ENCODE results near the gene ITGA8. TPM values are rescaled to one million over a fixed set of nuclear protein-coding genes. Genes with fewer than 3 reads are reported as not detected.
A peak's percentile ranks its signal among the peaks of the same experiment; 100 is the strongest.

Gene ITGA8
- total and polyA plus RNA-seq, 9 of the 15 experiments (the other 6 are each of a cell fraction or from before 2014, with no cell fraction given) = 0.01 to 0.07 (median 0.04) TPM; not detected in 5

DNA sequence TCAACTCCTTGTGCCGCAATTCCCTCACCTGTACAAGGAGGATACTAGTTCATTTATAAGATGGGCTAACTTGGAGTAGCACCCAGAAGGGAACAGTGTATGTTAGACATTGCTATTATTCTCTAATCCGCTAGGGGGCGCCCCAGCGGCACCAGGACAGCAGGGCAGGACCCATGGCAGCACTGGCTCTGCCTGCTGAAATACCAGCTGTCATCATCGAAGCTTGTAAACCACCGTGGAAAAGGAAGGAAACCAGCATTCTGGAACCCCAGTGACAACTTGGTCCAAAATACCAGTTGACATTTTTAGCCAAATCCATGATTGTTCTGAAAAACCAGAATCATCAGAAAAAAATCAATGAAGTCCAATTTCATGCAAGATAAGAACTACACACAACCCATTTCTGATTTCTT lies 134.4 kb downstream of the ITGA8 start:
- no peak overlapping the region for H3K27ac ChIP-seq (ENCODE audit: extremely low read depth, low read depth, low read length)
- H3K9me3 ChIP-seq (replicated peaks; ENCODE audit: control insufficient read depth, insufficient read depth, low read depth, low read length) = no peaks in the 10 kb centered on the region
- H3K4me3 ChIP-seq = no peak overlapping the region
- ChIA-PET POLR2A (no interaction called here), CTCF (ENCODE audit: low intra/inter-chr PET ratio) (interaction anchor here (0.8 to 1.2 kb wide), 2 partner anchors 131 to 141 kb away, joined by 3 to 4 read pairs; no protein-coding TSS in a partner anchor)
- no peak overlapping the region for H3K4me2 ChIP-seq (ENCODE audit: insufficient read depth, low read length)
- in situ Hi-C loops (cut with MboI) (loop anchor here (25.0 kb wide), 1 partner anchor 127 kb away; the partner anchor contains the start of gene ITGA8), intact Hi-C loops (cut with micrococcal nuclease) (loop anchor here (2.0 to 10.0 kb wide), 4 partner anchors 67 to 239 kb away; no protein-coding TSS in a partner anchor)
- H3K9ac ChIP-seq (ENCODE audit: insufficient read depth in 1 of 2, low read depth in 2 of 2, low read length in 2 of 2) = no peak overlapping the region
- no peak overlapping the region for H2AFZ ChIP-seq (ENCODE audit: low read depth, low read length)
- peak; percentile 69 to 80 (median 71) for DNase-seq (ENCODE audit: extremely low read depth in 1 of 4, low spot score in 3 of 4)
- H3K79me2 ChIP-seq (ENCODE audit: control insufficient read depth, insufficient read depth, low read length) = no peaks in the 10 kb centered on the region
- H3K4me1 ChIP-seq (replicated peaks in 1 of 2; ENCODE audit: control insufficient read depth in 2 of 2, insufficient read depth in 2 of 2, low read length in 2 of 2) = peaks cover 0 to 4% of the 10 kb centered on the region in 2 experiments; a peak in 1 of 5 replicates
- 1% methylated on average over 6 of the region's 6 CpGs for WGBS (ENCODE audit: insufficient coverage, low coverage, missing lambda C conversion rate)
- FAIRE-seq = peak; percentile 52
- H3K9me1 ChIP-seq (ENCODE audit: control insufficient read depth, insufficient read depth, low read length) = no peaks in the 10 kb centered on the region
- ATAC-seq = peak; percentile 96
- no TSS peak for BruUV-seq (replicated peaks)
- H3K36me3 ChIP-seq (ENCODE audit: control insufficient read depth, insufficient read depth, low read length) = no peaks in the 10 kb centered on the region
- no peaks in the 10 kb centered on the region for H4K20me1 ChIP-seq (replicated peaks; ENCODE audit: control insufficient read depth, insufficient read depth, low read length)
- H3K27me3 ChIP-seq (ENCODE audit: control insufficient read depth in 2 of 2, insufficient read depth in 2 of 2, low read length in 2 of 2) = no peaks in the 10 kb centered on the region
- TF ChIP-seq MEF2A (IDR thresholded peaks at IDR 0.05; ENCODE audit: control insufficient read depth, low read depth, low read length) (no peak), ARNT (IDR thresholded peaks at IDR 0.05) (no peak), SMC3 (conservative IDR thresholded peaks at IDR 0.05; ENCODE audit: insufficient read depth, low read depth, low read length) (peak; percentile 61; the same call in 1 of the 2 replicates), BMI1 (IDR thresholded peaks at IDR 0.05; ENCODE audit: low read length) (no peak), MYBL2 (IDR thresholded peaks at IDR 0.05; ENCODE audit: low read depth) (no peak), MYBL2 (CRISPR knock-in tag; IDR thresholded peaks at IDR 0.05; ENCODE audit: borderline replicate concordance) (no peak), ZSCAN32 (CRISPR knock-in tag; IDR thresholded peaks at IDR 0.05) (no peak), RAD21 (CRISPR knock-in tag; conservative IDR thresholded peaks at IDR 0.05 in 1 of 2, IDR thresholded peaks at IDR 0.05 in 1 of 2) (peak; percentile 83 to 92), ASH1L (IDR thresholded peaks at IDR 0.05; ENCODE audit: borderline replicate concordance, low read depth, partially characterized antibody) (no peak), ZKSCAN3 (CRISPR knock-in tag; IDR thresholded peaks at IDR 0.05) (no peak)
- TF ChIP-seq, protein P1, sequence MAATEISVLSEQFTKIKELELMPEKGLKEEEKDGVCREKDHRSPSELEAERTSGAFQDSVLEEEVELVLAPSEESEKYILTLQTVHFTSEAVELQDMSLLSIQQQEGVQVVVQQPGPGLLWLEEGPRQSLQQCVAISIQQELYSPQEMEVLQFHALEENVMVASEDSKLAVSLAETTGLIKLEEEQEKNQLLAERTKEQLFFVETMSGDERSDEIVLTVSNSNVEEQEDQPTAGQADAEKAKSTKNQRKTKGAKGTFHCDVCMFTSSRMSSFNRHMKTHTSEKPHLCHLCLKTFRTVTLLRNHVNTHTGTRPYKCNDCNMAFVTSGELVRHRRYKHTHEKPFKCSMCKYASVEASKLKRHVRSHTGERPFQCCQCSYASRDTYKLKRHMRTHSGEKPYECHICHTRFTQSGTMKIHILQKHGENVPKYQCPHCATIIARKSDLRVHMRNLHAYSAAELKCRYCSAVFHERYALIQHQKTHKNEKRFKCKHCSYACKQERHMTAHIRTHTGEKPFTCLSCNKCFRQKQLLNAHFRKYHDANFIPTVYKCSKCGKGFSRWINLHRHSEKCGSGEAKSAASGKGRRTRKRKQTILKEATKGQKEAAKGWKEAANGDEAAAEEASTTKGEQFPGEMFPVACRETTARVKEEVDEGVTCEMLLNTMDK (IDR thresholded peaks at IDR 0.05; ENCODE audit: borderline replicate concordance, insufficient read depth, low read depth, low read length, poor library complexity, severe bottlenecking) = peak; percentile 43
- TF ChIP-seq, protein P2, sequence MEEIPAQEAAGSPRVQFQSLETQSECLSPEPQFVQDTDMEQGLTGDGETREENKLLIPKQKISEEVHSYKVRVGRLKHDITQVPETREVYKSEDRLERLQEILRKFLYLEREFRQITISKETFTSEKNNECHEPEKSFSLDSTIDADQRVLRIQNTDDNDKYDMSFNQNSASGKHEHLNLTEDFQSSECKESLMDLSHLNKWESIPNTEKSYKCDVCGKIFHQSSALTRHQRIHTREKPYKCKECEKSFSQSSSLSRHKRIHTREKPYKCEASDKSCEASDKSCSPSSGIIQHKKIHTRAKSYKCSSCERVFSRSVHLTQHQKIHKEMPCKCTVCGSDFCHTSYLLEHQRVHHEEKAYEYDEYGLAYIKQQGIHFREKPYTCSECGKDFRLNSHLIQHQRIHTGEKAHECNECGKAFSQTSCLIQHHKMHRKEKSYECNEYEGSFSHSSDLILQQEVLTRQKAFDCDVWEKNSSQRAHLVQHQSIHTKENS (CRISPR knock-in tag; IDR thresholded peaks at IDR 0.05) = no peak
- TF ChIP-seq, protein P3, sequence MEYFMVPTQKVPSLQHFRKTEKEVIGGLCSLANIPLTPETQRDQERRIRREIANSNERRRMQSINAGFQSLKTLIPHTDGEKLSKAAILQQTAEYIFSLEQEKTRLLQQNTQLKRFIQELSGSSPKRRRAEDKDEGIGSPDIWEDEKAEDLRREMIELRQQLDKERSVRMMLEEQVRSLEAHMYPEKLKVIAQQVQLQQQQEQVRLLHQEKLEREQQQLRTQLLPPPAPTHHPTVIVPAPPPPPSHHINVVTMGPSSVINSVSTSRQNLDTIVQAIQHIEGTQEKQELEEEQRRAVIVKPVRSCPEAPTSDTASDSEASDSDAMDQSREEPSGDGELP (CRISPR knock-in tag; IDR thresholded peaks at IDR 0.05; ENCODE audit: borderline replicate concordance) = peak; percentile 46; the same call in 1 of the 2 replicates
- TF ChIP-seq, protein P4, sequence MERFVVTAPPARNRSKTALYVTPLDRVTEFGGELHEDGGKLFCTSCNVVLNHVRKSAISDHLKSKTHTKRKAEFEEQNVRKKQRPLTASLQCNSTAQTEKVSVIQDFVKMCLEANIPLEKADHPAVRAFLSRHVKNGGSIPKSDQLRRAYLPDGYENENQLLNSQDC (CRISPR knock-in tag; IDR thresholded peaks at IDR 0.05) = no peak
- TF ChIP-seq, protein P5, sequence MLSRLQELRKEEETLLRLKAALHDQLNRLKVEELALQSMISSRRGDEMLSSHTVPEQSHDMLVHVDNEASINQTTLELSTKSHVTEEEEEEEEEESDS (CRISPR knock-in tag; IDR thresholded peaks at IDR 0.05) = no peak
- TF ChIP-seq, protein P6, sequence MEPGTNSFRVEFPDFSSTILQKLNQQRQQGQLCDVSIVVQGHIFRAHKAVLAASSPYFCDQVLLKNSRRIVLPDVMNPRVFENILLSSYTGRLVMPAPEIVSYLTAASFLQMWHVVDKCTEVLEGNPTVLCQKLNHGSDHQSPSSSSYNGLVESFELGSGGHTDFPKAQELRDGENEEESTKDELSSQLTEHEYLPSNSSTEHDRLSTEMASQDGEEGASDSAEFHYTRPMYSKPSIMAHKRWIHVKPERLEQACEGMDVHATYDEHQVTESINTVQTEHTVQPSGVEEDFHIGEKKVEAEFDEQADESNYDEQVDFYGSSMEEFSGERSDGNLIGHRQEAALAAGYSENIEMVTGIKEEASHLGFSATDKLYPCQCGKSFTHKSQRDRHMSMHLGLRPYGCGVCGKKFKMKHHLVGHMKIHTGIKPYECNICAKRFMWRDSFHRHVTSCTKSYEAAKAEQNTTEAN (CRISPR knock-in tag; IDR thresholded peaks at IDR 0.05) = no peak
